ENCODE results near the gene TNS4.

The TNS4 gene

DNA sequence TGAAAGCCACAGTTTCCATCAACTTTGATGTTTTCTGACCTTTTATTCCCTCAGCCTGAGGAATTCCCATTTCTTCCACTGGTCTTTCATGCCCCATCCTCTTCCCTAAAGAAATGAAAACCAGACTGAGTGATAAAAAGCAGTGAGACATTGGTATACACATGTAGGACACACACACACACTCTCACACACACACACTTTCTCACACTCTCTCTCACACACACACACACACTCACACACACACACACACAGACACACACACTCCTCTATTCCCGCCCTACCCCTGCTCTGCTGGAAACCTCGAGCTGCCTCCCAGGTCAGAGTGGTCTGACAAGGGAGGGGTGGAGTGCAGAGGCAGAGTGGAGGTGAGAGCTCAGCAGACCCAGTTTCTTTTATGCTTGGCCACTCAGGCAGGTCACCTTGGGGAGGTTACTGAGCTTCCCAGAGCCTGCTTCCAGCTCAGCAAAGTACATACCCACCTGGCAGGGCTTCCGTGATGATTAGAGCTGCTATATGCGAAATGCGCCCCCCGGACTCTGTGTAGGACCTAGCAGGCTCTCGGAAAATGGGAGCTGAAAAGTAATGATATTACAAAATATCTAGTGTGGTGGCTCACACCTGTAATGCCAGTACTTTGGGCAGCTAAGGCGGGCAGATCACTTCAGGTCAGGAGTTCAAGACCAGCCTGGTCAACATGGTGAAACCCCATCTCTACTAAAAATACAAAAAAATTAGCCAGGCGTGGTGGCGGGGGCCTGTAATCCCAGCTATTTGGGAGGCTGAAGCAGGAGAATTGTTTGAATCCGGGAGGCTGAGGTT lies 33.2 kb upstream of the TNS4 start:
- no peak for DNase-seq

DNA sequence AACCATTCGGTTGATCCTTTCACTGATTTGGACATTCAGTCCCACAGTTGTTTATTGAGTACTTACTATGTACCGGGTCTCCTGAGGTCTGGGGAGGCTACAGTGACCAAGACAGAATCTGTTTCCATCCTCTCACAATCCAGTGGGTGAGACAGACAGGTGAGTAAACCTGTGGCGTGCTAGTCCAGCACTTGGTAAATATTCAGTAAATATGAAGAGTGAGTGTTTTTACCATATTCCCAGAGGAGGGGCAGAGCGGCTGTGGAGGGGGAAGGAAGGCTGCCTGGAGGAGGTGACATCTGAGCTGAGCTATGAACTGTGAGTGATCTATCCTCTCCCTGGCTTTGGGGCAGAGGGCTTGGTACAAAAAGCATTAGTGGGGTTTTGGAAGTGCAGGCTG lies 32.5 kb upstream of the TNS4 start:
- DNase-seq: no peak

DNA sequence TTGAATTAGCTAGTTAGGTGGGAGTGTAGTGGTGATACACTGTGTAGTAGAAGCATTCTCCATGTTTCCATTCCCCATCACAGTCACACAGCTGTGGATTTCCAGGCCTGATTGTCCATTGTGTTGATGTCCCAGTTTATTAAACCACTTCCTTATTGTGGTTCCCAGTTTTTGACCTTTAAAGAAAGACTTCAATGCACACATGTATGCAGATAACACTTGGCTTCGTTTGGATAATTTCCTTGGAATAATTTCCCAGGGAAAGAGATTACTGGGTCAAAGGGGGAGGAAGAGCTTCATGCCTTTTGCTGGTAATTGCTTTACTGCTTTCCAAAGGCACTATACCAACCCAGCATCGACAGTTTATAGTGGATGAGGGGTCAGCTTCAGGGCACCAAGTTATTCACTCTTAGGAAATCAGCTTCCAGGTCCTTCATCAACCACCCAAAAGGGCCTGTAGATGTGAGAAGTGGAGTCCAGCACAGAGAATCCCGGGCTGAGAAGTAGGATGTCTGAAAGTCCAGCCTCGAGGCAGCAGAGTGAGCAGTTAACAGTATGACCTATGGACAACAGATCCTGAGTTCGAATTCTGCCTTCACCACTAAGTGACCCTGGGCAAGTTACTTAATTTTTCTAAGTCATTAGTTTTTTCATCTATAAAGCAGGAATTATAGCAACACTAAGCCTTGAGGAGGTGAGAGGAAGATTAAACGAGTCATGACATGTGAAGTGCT lies 31.3 kb upstream of the TNS4 start:
- no peak for DNase-seq

DNA sequence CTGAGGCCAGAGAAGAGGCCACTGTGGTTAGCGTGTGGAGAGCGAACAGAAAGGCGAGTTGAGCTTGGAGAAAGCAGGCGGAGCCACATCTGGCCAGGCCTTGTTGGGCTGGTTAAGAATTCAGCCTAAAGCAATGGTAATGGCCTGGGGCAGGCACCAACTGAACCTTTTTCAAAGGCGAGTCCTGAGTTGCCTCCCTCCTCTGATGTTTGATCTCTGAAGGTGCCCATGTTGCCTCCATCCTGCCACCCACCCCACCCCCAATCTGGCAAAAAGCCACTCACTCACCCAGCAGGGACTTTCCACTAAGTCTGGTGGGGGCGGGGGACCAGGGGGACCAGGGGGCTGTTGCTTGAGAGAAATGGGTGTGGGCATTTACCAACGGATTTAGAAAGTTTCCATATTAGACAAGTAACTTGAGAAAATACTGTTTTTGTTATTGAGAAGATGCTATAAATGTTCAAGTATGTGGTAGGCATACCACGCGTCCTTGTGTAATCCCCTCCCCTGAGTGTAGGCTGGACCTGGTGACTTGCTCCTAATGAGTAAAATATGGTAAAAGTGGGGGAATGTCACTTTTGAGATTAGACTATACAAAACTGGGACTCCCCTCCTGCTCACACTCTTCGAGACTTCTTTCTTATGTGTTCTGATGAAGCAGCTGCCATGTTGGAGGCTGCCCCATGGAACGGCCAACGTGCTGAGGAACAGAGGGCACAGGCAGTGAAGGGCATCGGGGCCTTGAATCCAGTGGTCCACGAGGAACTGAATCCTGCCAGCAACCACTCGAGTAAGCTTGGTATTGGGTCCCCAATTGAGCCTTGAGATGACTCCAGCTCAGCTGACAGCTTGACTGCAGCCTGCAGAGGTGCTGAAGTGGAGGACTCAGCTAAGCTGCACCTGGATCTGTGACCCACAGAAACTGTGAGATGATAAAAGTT lies 29.9 kb upstream of the TNS4 start:
- DNase-seq: peak; percentile 79

DNA sequence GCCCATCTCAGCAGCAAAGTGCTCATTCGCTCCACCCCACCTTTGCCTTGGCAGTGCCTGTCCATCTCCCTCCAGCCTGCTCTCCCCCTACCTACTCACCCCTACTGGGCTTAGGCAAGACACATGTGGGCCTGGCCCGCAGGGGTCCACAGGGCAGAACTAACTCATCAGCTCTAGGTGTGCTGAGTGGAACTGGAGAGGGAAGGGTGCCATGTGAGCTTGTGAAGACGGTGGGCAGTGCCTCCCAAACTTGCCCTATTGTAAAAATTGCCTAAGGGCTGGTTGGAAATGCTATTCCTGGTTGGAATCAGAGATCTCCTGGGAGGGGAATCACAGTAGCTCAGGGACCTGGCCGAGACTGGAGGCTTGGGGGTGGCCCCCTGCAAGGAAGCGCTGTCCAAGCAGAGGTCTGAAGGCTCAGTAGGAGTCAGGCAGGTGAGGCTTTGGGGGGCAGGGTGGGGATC lies 29.1 kb upstream of the TNS4 start:
- DNase-seq: no peak

DNA sequence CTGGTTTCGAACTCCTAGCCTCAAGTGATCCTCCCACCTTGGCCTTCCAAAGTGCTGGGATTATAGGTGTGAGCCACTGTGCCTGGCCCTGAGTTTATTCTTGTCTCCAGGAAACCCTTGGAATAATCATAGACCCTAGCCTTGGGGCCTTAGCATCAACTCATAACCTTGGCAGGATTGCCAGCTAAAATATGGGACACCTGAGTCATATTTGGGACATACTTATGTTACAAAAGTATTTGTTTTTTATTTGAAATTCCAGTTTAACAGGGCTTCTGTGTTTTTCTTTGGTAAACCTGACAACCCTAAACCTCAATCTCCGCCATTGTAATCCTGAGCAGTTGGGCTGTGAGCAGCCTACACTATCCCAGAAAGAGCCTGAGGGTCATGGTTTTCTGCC lies 28.6 kb upstream of the TNS4 start:
- no peak for DNase-seq

DNA sequence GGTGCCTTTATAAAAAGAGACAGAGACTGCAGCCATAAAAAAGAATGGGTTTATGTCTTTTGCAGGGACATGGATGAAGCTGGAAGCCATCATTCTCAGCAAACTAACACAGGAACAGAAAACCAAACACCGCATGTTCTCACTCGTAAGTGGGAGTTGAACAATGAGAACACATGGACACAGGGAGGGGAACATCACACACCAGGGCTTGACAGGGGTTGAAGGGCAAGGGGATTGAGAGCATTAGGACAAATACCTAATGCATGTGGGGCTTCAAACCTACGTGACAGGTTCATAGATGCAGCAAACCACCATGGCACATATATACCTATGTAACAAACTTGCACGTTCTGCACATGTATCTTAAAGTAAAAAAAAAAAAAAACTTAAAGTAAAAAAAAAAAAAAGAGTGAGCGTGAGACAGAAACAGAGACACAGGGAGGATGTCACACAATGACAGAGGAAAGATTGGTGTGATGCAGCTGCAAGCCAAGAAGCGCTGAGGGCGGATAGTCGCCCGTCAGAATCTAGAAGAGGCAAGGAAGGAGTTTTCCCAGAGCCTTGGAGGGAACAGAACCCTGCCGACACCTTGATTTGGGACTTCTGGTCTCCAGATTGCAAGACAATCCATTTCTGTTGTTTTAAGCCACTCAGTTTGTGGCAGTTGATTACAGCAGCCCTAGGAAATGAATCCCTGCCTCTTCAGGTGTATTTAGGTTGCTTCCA lies 27.4 kb upstream of the TNS4 start:
- peak; percentile 42 for DNase-seq

DNA sequence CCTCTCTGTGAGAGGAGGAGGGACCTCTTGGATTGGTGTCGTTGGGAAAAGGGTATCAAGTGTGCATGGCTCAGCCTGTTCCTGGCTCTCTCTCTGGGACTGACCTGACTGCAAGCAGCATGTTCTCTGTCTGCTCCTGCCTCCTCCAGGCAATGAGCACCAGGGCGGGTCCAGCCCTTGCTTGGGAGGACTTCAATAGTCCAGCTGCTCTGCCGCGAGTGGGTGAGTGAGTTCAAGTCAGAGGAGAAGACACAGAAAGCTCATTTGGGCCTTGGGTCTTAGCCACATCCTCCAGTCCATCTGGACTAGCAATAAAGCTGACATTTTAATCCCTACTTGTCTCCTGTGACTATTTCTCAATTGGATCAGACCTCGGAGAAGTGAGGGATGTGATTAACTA lies 25.2 kb upstream of the TNS4 start:
- no peak for DNase-seq

DNA sequence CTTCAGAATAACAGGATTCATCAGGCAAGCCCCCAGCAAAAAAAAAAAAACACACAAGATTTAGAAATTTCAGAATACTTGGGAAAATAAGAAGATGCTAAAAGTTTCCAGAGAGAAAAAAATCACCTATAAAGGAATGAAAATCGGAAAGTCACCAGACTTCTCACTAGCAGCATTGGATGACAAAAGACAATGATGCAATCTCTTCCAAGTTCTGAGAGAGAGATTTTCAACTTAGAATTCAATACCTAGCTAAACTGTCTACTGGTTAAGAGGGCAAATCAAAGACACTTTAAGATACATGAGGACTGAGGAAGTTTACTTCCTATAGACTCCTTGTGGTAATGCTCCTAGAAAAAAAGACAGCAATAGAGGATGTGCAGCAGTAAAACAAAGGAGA lies 23.9 kb upstream of the TNS4 start:
- no peak for DNase-seq

DNA sequence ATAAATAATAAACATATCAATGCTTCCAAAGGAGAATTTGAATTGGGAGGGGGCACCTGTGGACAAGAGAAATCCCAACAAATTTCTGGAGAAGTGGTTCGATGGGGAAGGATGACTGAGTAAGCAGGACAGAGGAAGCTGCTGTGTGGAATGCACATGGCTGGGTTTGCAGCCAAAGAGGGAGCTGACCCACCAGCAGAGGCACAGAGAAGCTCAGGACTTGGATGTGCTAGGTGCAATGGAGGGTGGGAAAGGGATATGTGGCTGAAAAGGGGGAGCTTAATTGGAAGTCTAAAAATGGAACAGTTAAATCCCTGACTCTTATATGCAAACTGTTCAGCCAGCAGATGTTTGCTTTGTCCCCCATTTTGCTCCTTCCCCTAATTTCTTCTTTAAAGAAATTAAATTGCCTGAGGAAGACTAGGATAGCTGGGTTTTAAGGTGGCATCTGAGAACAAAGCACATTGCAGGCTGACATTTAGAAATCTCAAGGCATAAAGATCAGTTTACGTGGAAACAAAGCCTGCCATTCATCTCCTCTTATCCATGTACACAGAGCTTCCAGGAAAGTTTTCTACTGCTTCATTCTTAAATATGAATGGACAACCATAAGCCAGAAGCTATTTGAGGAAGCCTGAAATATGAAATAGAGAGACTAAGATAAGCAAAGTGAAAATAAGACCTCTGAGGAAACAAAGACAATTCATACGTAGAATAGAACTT lies 23.0 kb upstream of the TNS4 start:
- no peak for DNase-seq

DNA sequence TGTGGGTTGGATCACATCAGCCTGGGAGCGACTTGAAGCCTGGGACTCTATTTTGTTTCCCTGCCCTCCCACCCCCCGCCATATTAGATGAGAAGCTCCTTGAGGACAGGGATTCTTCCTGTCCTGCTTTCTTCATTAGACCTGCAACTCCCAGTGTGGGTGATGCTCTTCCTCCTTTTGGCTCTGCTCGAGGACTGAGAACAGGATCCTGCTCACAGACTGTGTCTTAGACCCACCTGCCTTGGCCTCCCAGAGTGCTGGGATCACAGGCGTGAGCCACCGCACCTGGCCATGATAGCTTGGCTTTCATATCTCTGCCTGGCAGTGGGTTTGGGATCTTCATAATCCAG lies 21.5 kb upstream of the TNS4 start:
- no peak for DNase-seq

DNA sequence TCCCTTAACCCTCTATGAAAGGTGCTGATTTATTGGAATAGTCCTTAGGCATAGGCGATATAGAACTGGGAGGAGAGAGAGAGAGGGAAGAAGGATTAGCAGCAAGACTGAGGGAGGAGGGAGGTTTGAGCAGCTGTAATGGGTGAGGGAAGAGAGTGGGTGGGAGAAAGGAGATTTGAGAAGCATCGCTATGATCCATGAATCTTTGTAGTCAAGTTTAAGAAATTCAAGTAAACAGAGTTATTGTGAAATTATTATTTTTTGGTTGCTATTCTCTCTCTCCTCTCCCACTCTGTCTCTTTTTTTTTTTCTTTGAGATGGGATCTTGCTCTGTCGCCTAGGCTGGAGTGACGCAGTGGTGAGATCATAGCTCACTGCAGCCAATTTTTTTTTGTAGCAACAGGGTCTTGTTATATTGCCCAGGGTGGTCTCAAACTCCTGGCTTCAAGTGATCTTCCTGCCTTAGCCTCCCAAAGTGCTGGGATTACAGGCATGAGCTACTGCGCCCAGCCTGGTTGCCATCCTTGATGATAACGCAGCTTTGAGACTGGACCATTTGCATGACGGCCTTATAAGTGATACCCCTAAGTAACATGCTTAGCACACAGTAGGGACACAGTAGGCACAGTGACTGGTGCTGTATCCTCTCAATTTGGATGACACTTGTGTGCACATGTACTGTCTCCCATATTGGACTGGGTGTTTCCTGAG lies 21.0 kb upstream of the TNS4 start:
- DNase-seq: no peak

DNA sequence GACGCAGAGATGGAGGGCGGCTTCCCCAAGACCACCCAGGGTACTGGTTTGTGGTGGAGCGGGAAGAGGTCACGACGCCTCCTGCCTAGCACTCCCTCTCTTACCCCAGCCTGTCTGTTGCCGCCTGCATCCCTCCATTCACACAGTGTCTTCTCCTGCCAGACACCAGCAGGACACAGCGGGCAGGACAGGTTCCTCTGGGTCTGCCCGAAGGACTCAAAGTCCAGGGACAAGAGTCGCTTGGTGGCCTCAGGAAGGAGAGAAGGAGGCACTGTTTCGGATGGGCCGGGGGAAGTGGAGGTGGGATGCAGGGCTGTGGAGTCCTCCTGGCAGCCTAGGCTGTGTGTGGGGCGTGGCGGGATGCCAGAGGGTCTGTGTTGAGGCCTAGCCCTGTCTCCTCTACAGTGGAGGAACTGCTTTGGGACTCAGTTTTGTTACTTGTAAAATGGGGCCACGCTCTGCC lies 19.6 kb upstream of the TNS4 start:
- DNase-seq: no peak

DNA sequence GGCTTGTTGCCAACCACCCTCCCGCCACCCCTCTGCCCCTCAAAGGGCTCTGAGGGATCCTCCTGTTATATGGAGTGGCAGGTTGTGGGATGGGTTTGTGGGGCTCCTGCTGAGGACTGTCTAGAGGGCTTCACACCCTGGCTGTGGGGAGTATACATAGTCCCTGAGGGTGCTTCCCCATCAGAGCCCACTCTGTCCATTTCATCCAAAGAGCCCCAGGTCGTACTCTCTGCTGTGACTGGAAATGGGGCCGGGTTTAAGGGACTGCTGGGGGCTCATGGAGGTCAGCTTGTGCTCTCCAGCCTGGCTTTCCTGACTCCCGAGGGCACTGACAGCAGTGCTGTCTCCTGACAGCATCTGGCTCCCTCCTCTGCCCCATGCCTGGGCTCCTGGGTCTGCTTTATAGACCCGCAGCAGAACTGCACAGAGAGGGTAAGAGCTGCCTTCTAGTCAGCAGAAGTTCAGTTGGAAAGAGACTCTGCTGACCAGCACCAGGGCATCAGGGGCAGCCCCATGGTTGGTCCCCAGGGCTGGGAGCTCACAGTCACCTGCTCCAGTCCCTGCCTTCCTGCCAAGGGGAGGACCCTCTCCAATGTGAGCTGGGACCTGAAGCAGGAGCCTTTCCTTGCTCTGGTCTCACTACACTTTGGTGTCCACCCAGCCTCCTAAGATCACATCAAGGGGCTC lies 17.8 kb upstream of the TNS4 start:
- DNase-seq: no peak

DNA sequence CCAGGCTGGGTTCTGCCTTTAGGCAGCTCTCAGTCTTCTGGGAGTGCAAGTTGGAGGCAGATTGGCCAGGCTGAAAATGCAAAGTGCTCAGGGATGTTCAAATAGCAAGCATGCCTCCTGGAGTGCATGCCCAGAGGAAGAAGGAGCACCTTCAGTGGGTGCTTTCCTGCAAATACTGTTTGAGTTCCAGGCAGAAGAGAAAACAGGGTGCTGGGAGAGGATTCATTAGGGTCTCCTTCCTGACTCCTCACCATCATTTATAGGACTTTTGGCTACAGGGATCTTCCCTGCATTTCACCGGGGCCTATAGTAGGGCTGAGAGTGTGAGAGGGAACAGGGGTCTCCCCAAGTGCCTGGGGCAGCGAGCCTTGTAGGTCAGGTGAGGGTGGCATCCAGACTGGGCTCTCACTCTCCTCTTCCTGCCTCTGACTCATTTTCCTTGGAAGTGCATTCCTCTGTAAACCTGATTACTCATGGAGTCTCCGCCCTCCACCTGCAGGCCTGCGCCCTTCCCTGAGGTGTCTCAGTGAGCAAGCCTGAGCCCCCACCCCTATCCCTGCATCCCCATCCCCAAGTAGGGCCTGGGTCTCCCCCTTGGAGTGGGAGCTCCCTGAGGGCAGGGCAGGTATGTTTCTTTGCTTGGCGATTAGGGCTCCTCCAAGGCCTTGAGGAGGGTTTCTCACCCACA lies 17.1 kb upstream of the TNS4 start:
- DNase-seq: peak; percentile 24

DNA sequence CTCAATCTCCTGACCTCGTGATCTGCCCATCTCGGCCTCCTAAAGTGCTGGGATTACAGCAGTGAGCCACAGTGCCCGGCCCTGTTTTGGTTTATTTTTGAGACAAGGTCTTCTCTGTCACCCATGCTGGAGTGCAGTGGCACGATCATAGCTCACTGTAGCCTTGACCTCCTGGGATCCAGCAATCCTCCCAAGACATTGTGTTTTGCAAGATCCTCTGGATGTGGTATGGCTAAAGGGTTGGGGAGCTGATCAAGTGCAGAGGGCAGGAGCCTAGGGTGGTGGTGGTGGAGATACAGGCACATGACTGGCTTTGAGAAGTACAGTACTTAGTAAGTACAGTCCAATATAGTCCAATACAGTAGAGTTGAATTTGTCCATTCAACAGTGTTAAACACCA lies 16.6 kb upstream of the TNS4 start:
- DNase-seq: no peak

DNA sequence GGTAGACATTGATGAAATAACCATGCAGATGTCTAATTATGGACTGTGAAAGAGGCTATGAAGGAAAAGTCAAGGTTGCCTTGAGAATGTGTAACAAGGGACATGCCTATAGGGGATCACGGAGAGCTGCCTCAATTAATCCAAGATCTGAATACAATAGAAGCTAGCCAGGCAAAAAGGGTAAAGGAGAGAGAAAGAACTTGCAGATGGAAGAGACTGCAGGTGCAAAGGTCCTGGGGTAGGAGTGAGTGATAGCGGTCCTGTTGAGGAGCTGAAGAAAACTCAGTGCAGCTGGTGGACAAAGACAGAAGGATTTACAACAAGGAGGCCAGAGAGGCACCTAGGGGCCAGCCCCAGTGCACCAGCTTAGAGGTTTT lies 15.9 kb upstream of the TNS4 start:
- DNase-seq: no peak

DNA sequence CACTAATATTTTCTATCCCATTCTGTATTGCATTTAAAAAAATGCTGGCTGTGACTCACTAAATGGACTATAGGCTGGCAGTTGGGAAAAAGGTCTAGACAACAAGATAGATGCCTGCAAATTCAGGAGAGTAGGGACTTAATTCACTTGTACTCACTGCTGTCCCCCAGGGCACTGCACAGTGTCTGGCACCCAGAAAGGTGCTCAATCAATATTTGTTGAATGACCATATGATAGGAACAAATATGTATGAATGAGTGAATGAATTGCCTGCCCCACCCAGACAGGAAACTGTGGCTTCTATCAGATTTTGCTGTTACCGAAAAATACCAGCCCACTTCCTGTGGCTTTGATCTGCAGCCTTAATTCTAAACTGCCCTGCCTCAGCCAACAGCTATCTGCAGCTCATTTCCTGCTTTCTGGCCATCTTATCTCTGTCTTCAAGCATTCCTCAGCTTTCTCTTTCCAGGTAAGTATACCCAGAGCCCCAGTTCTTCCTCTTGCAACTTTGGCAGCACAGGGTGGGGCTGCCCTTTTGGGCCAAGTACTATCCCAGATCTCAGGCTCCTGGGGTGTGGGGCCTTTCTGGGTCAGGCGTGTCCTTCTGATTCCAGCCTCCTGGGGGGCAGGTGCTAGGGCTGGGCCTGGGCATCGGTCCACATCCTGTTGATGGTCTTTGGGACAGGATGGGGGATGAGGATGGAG lies 15.3 kb upstream of the TNS4 start:
- DNase-seq: peak; percentile 86

DNA sequence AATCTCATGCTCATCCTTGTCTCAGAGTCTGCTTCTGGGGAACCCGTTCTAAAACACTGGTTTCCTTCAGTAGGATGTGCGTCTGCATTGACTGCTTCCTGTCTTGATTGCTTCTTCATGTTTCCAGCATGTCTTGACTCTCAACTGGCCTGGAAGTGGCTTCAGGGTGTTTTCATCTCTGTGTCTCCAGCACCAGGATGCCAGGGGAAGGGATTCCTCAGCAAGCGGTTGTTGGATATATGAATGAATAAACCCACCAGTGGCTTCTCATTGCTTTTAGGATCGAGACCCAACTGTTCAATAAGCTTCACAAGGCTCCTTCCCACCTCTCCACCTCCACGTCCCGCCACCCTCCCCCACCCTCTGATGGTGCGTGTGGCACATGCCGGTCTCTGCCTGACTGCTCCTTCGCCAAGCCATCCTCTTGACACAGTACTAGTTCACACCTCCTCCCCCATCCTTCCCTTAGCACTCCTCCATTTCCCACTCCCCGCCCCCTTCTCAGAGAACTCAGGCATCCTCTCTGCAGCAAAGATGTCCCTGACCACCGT lies 14.1 kb upstream of the TNS4 start:
- peak; percentile 37 for DNase-seq

All from CD4-positive, alpha-beta T cell treated with Interleukin-4 for 4 hours (primary cell).